Measurements from ENCODE around the gene STX8.

DNA sequence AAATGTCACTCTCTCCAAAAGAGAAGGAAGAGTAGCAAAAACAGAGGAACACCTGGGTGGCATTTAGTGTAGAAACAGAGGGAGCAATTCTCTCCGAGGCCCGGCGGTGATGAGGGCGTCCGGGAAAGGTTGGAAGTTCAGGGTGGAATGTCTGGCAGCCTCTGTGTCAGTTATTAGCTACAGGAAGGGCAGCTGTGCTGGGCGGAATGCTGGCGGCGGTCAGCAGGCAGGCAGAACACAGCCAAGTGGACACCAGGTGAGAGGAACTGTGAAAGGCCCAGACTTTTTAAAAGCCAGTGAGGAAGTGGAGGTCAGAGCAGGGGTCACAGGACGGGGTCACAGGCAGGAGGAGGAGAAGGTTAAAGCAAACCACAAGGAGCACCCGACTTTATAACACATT, 316.2 kb downstream of the STX8 start:
- TF ChIP-seq POLR2A (IDR thresholded peaks at IDR 0.05): no peak
- TF ChIP-seq, protein P1, sequence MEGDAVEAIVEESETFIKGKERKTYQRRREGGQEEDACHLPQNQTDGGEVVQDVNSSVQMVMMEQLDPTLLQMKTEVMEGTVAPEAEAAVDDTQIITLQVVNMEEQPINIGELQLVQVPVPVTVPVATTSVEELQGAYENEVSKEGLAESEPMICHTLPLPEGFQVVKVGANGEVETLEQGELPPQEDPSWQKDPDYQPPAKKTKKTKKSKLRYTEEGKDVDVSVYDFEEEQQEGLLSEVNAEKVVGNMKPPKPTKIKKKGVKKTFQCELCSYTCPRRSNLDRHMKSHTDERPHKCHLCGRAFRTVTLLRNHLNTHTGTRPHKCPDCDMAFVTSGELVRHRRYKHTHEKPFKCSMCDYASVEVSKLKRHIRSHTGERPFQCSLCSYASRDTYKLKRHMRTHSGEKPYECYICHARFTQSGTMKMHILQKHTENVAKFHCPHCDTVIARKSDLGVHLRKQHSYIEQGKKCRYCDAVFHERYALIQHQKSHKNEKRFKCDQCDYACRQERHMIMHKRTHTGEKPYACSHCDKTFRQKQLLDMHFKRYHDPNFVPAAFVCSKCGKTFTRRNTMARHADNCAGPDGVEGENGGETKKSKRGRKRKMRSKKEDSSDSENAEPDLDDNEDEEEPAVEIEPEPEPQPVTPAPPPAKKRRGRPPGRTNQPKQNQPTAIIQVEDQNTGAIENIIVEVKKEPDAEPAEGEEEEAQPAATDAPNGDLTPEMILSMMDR (IDR thresholded peaks at IDR 0.05): no peak

All from prostate gland (tissue), 2 donors.